Measurements from ENCODE around the gene ARFGAP1.

Gene ARFGAP1

DNA sequence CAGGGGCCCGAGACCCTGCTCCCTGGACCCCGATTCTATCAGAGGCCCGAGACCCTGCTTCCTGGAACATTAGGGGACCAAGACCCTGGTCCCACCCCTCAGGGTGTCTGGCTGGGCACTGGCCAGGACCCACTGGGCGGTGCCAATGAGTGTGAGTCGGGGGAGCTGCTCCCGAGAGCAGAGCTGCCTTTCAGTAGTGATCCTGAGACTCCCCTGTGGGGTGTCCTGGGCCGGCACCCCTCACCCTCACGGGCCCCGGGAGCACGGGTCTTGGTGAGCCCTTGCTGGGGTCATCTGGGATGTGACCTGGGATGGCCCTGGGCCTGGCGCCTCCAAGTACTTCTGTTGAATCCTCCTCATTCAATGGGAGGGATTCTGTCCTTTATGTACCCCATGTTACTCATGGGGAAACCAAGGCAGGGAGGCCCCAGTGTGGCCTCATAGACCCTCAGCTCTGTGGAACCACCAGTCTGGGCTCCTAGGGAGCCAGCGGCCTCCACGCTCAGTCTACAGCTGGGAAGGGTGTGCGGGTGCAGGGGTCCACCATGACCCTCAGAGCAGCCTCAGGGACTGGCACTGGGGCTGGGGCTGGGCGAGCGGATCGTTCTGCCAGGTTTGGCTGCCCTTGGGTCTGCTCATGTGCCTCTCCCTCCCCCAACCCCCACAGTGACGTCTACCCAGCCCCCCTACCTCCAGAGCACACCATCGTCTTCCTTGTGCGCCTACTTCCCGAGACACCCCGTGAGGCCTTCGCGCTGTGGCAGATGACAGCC lies 46.0 kb downstream of the ARFGAP1 start:
- no peak for TF ChIP-seq CTCF (IDR thresholded peaks at IDR 0.05; ENCODE audit: insufficient read depth, low read length, poor library complexity, severe bottlenecking)
- no peak for DNase-seq (ENCODE audit: extremely low read depth, insufficient read length)

DNA sequence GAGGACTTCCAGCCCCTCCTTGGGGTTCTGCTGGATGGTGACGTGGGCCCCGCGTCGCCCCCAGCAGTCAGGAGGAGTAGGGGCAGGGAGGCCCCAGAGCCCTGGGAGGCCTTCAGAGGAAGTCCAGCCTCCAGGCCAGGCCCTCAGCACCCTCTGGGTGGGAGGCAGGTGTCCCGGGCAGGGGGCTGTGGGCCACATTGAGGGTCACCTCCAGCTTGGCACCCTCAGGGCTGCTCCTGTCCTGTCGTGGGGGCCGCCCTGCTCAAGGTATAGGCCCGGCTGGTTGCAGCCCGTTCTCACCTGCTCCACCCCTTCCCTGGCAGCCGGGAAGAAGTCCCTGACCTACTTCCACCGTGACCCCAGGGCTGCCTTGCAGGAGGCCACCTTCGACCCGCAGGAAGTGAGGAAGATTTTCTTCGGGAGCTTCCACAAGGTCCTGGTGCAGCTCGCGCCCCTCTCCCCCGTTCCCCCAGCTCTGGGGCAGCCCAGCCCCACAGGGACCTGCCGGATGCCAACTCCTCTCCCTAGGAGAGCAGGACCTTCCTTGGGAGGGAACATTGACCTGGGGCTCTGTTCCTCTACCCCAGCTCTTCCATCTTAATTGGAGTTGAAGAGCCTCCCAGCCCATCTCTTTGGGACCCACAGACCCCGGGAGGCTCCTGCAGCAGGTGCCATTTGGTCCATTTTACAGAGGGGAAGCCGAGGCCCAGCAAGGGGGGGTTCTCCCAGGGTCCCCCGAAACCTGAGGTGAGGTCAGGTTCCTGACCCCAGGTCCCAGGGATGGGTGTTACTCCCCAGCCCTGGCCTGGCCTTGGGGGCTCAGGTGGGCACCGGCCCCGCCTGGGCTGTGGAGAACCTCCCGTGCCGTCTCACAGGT lies 46.8 kb downstream of the ARFGAP1 start:
- TF ChIP-seq CTCF (IDR thresholded peaks at IDR 0.05; ENCODE audit: insufficient read depth, low read length, poor library complexity, severe bottlenecking) = no peak
- H3K36me3 ChIP-seq (ENCODE audit: control insufficient read depth, insufficient read depth, low read length) = no peaks in the 10 kb centered on the region
- H3K4me3 ChIP-seq (replicated peaks; ENCODE audit: low read depth, low read length) = no peak overlapping the region
- no peaks in the 10 kb centered on the region for H3K27me3 ChIP-seq (replicated peaks; ENCODE audit: control insufficient read depth, insufficient read depth, low read length)
- DNase-seq (ENCODE audit: extremely low read depth, insufficient read length) = no peak

More for the DNA sequence above, 46.0 kb downstream of the ARFGAP1 start:
- Histone ChIP-seq H3K36me3 (ENCODE audit: control insufficient read depth, insufficient read depth, low read length) (no peaks in the 10 kb centered on the region), H3K4me3 (replicated peaks; ENCODE audit: low read depth, low read length) (no peak overlapping the region), H3K27me3 (replicated peaks; ENCODE audit: control insufficient read depth, insufficient read depth, low read length) (no peaks in the 10 kb centered on the region; the same call in 1 of the 2 replicates)

DNA sequence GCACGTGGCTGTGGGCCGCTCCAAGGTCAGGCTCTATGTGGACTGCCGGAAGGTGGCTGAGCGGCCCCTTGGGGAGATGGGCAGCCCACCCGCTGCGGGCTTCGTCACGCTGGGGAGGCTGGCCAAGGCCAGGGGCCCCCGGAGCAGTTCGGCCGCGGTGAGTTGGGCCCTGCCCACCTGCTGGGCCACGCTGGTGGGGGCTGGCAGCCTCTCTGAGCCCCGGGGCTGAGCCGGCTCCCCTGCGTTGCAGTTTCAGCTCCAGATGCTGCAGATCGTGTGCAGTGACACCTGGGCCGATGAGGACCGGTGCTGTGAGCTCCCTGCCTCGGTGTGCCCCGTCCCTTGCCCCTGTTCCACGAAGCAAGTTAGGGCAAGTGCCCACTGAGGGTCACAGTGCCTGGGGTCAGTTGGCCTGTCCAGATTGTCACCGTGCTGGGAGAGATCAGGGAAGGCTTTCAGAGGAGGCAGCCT lies 47.5 kb downstream of the ARFGAP1 start:
- no peak for DNase-seq (ENCODE audit: extremely low read depth, insufficient read length)
- Histone ChIP-seq H3K36me3 (ENCODE audit: control insufficient read depth, insufficient read depth, low read length) (no peaks in the 10 kb centered on the region), H3K4me3 (replicated peaks; ENCODE audit: low read depth, low read length) (no peak overlapping the region), H3K27me3 (replicated peaks; ENCODE audit: control insufficient read depth, insufficient read depth, low read length) (no peaks in the 10 kb centered on the region)
- no peak for TF ChIP-seq CTCF (IDR thresholded peaks at IDR 0.05; ENCODE audit: insufficient read depth, low read length, poor library complexity, severe bottlenecking)

DNA sequence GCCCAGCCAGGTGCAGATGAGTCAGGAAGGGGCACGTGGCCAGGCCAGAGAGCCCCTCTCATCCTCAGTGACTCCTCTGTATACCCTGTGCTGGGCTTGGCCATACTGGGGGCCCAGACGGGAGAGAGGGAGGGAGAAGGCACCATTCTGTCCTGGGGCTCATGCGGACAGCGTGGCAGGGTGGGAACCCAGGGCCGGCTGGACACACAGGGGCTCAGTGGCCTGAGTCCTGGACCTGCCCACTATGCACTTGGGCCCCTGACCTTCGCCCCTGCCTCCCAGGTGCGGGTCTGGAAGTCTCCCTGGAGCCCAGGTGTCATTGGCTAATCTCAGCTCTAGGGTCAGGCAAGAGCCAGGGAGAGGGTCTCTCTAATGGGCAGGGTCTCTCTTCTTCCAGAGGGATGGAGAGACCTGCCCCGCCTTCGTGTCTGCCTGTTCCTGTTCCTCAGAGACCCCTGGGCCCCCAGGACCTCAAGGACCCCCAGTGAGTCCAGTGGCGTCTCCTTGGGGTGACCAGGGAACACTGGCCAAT lies 48.1 kb downstream of the ARFGAP1 start:
- no peak for TF ChIP-seq CTCF (IDR thresholded peaks at IDR 0.05; ENCODE audit: insufficient read depth, low read length, poor library complexity, severe bottlenecking)
- DNase-seq (ENCODE audit: extremely low read depth, insufficient read length) = no peak
- Histone ChIP-seq H3K27me3 (replicated peaks; ENCODE audit: control insufficient read depth, insufficient read depth, low read length) (no peaks in the 10 kb centered on the region), H3K36me3 (ENCODE audit: control insufficient read depth, insufficient read depth, low read length) (no peaks in the 10 kb centered on the region), H3K4me3 (replicated peaks; ENCODE audit: low read depth, low read length) (no peak overlapping the region)

DNA sequence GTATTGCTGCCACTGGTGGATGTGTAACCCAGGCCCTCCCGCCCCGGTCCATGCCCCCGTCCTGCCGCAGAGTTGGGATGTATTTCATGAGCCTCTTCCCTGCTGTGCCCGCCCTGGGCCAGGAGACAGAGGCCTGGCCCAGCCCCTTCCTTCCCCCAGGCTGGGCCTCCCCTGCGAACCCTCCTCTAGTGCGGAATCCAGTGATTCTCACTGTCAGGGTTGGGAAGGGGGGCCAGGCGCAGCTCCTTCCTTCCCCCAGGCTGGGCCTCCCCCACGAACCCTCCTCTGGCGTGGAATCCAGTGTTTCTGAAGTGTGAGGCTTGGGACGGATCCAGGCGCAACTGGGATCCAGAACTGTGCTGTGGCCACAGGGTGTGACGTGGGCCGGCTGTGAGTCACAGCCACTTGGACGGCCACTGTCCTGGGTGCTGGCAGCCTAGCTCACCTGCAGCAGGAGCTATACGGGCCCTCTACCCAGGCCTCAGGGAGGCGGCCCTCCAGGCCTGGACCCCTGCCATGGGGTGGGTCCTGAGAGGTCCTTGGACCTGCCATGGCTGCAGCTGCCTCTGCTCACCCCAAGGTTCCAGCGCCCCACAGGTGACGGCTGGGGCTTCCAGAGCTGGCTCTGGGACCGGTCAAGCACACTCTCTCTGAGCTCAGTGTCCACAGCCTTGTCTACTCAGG lies 48.7 kb downstream of the ARFGAP1 start:
- no peaks in the 10 kb centered on the region for H3K27me3 ChIP-seq (replicated peaks; ENCODE audit: control insufficient read depth, insufficient read depth, low read length)
- TF ChIP-seq CTCF (IDR thresholded peaks at IDR 0.05; ENCODE audit: insufficient read depth, low read length, poor library complexity, severe bottlenecking) = no peak
- no peaks in the 10 kb centered on the region for H3K36me3 ChIP-seq (ENCODE audit: control insufficient read depth, insufficient read depth, low read length)
- DNase-seq (ENCODE audit: extremely low read depth, insufficient read length) = no peak
- no peak overlapping the region for H3K4me3 ChIP-seq (replicated peaks; ENCODE audit: low read depth, low read length)
